Sigmoid colon (tissue), 7 donors: ENCODE results near the gene MPV17L. TPM values are rescaled to one million over a fixed set of nuclear protein-coding genes. Genes with fewer than 3 reads are reported as not detected.
A peak's percentile ranks its signal among the peaks of the same experiment; 100 is the strongest.
"Not testable (repeated sequence)": the region's sequence is repeated elsewhere in the genome, so short reads cannot be mapped to it uniquely, and the experiment has no call there.

ENCODE experiments used
- DNase-seq: peaks from one replicate; pipeline ENCODE4 v3.0.0-alpha.2; 2019
- H3K27ac ChIP-seq, 4 donors: fragments of 200-600 bp; sonication (generic); one replicate each; pipeline ENCODE4 v1.5.1; 2016 to 2019; ENCODE audit warnings: mild to moderate bottlenecking in 1 of 4
- H3K27me3 ChIP-seq, 3 donors: fragments of 200-600 bp; sonication (generic); one replicate each; pipeline ENCODE4 v1.5.1; 2019; ENCODE audit warnings: mild to moderate bottlenecking in 1 of 3
- H3K36me3 ChIP-seq, 4 donors: fragments of 200-600 bp; sonication (generic); one replicate each; pipeline ENCODE4 v1.5.1; 2016 to 2019
- H3K4me1 ChIP-seq, 4 donors: fragments of 200-600 bp; sonication (generic); one replicate each; pipeline ENCODE4 v1.5.1; 2017 to 2019
- H3K4me3 ChIP-seq, 4 donors: fragments of 200-600 bp; sonication (generic); one replicate each; pipeline ENCODE4 v1.5.1; 2017 to 2019; ENCODE audit warnings: mild to moderate bottlenecking in 2 of 4, moderate library complexity in 1 of 4
- H3K9me3 ChIP-seq, 4 donors: fragments of 200-600 bp in 3 of 4; sonication (generic) in 3 of 4; one replicate each; pipeline versions ENCODE4 v1.5.1 to v1.6.1; 2013 to 2019
- POLR2AphosphoS5 ChIP-seq, 4 donors: sonication (generic); formaldehyde crosslinking; IDR thresholded peaks; one replicate each; pipeline ENCODE4 v1.6.1; 2017; ENCODE audit warnings: antibody characterized with exemption in 4 of 4
- WGBS, 2 donors: extraction: QIAGEN DNeasy Blood & Tissue Kit; methylation state at CpG; one replicate each; pipeline ENCODE4 v1.1.7; 2013; 5-methylcytosine and 5-hydroxymethylcytosine counted together
- intact Hi-C: fragments of 100-400 bp; cut with DNase I; formaldehyde crosslinking; loops from one replicate; pipeline ENCODE4 v1.15.1; 2023
- polyA plus RNA-seq, 3 donors: library from polyadenylated mRNA; stranded (reverse); fragments of 200-250 nt; gene quantifications; one replicate each; pipeline ENCODE4 v1.2.3, GENCODE V29; 2013
- total RNA-seq, 4 donors: library from RNA; depleted of rRNA; stranded (reverse); fragments of >200 nt; gene quantifications; one replicate each; pipeline ENCODE4 v1.1.0, GENCODE V29; 2016
- donor health status: healthy with polysubstance abuse.
- donor health status: Bipolar disorder and iron deficiency.
- donor health status: healthy.

The MPV17L gene
- total RNA-seq, result 10 to 100 TPM in 3 of 4 donors, 1 to 10 TPM in 1; 8.9 to 13.9 (median 11.3) TPM
- 1 to 10 TPM; 1.8 to 3.7 (median 3.0) TPM for polyA plus RNA-seq

GRCh38 chr16:15395631-15396508 lies at the start of gene MPV17L:
MPV17L (plus strand) TSS chr16:15395754; CDS start chr16:15395898, 144 bp downstream.
- peak within 1 kb of the TSS; percentile 68 to 76 (median 73) for H3K27ac ChIP-seq

GRCh38 chr16:15348721-15349120 lies 46.8 kb upstream of the MPV17L start:
- DNase-seq, H3K36me3 ChIP-seq, intact Hi-C loops, H3K4me1 ChIP-seq, H3K4me3 ChIP-seq, H3K27ac ChIP-seq, H3K9me3 ChIP-seq, H3K27me3 ChIP-seq: not testable (repeated sequence)
- no CpG with 5 or more reads among the region's 7 CpGs for WGBS, 2 donors

More at GRCh38 chr16:15395631-15396508, at the start of gene MPV17L:
- peak; percentile 73 for DNase-seq
- 2 to 5% methylated on average over 79 of the region's 79 CpGs for WGBS, 2 donors
- H3K9me3 ChIP-seq, H3K27me3 ChIP-seq, H3K36me3 ChIP-seq, intact Hi-C loops, H3K4me1 ChIP-seq: not testable (repeated sequence)
- peak in 1 of 4 donors; percentile 43 for TF ChIP-seq POLR2AphosphoS5 (IDR thresholded peaks at IDR 0.05)
- peak within 1 kb of the TSS; percentile 41 to 71 (median 71) for H3K4me3 ChIP-seq

GRCh38 chr16:15351251-15351650 lies 44.3 kb upstream of the MPV17L start:
- H3K27ac ChIP-seq, H3K4me1 ChIP-seq, H3K4me3 ChIP-seq, H3K36me3 ChIP-seq, H3K9me3 ChIP-seq, H3K27me3 ChIP-seq, intact Hi-C loops: not testable (repeated sequence)
- no CpG with 5 or more reads among the region's 11 CpGs for WGBS, 2 donors
- peak; percentile 46 for DNase-seq

GRCh38 chr16:15351745-15352144 lies 43.8 kb upstream of the MPV17L start:
- intact Hi-C loops, H3K9me3 ChIP-seq, DNase-seq, H3K27me3 ChIP-seq, H3K27ac ChIP-seq, H3K4me1 ChIP-seq, H3K36me3 ChIP-seq, H3K4me3 ChIP-seq: not testable (repeated sequence)
- WGBS, 2 donors, result no CpG with 5 or more reads among the region's 5 CpGs

- H3K9me3 ChIP-seq, intact Hi-C loops, H3K27ac ChIP-seq, H3K4me3 ChIP-seq, H3K27me3 ChIP-seq, H3K4me1 ChIP-seq, DNase-seq, H3K36me3 ChIP-seq: not testable (repeated sequence)
- 43 to 70% methylated on average over 1 of the region's 3 CpGs for WGBS, 2 donors
Measured at GRCh38 chr16:15352852-15353251, 42.7 kb upstream of the MPV17L start.

- H3K4me1 ChIP-seq, H3K4me3 ChIP-seq, H3K27ac ChIP-seq, H3K27me3 ChIP-seq, DNase-seq, intact Hi-C loops, H3K36me3 ChIP-seq, H3K9me3 ChIP-seq: not testable (repeated sequence)
- no CpG with 5 or more reads among the region's 2 CpGs for WGBS, 2 donors
Measured at GRCh38 chr16:15354846-15355245, 40.7 kb upstream of the MPV17L start.

- intact Hi-C loops, DNase-seq, H3K27ac ChIP-seq, H3K36me3 ChIP-seq, H3K27me3 ChIP-seq, H3K4me1 ChIP-seq, H3K4me3 ChIP-seq, H3K9me3 ChIP-seq: not testable (repeated sequence)
- 72 to 86% methylated on average over 3 of the region's 7 CpGs for WGBS, 2 donors
Measured at GRCh38 chr16:15357495-15357894, 38.1 kb upstream of the MPV17L start.

GRCh38 chr16:15378194-15378593 lies 17.4 kb upstream of the MPV17L start, which contains the start of gene NPIPA5:
NPIPA5 (minus strand) TSS chr16:15378294; CDS start chr16:15378294, 0 bp downstream.
- H3K9me3 ChIP-seq, H3K27me3 ChIP-seq, H3K27ac ChIP-seq, H3K4me3 ChIP-seq, H3K36me3 ChIP-seq, H3K4me1 ChIP-seq, intact Hi-C loops, DNase-seq: not testable (repeated sequence)
- WGBS, 2 donors, result 88% methylated on average over 4 of the region's 4 CpGs; no CpG with 5 or more reads in 1 of the 2 donors

- DNase-seq, H3K36me3 ChIP-seq, H3K4me1 ChIP-seq, H3K4me3 ChIP-seq, intact Hi-C loops, H3K27ac ChIP-seq, H3K27me3 ChIP-seq, H3K9me3 ChIP-seq: not testable (repeated sequence)
- 22 to 51% methylated on average over 3 of the region's 3 CpGs for WGBS, 2 donors
Measured at GRCh38 chr16:15382810-15383209, 12.7 kb upstream of the MPV17L start.

- H3K4me3 ChIP-seq, H3K36me3 ChIP-seq, H3K4me1 ChIP-seq, H3K9me3 ChIP-seq, H3K27me3 ChIP-seq, DNase-seq, intact Hi-C loops, H3K27ac ChIP-seq: not testable (repeated sequence)
- WGBS, 2 donors, result 80 to 83% methylated on average over 6 of the region's 6 CpGs
Measured at GRCh38 chr16:15388060-15388459, 7.5 kb upstream of the MPV17L start.

- H3K27ac ChIP-seq, DNase-seq, H3K27me3 ChIP-seq, H3K9me3 ChIP-seq, H3K4me3 ChIP-seq, H3K36me3 ChIP-seq, H3K4me1 ChIP-seq, intact Hi-C loops: not testable (repeated sequence)
- 71% methylated on average over 5 of the region's 5 CpGs for WGBS, 2 donors
Measured at GRCh38 chr16:15389916-15390315, 5.6 kb upstream of the MPV17L start.

- DNase-seq, H3K27me3 ChIP-seq, H3K27ac ChIP-seq, H3K9me3 ChIP-seq, H3K36me3 ChIP-seq, H3K4me3 ChIP-seq, intact Hi-C loops, H3K4me1 ChIP-seq: not testable (repeated sequence)
- 79 to 92% methylated on average over 7 of the region's 8 CpGs for WGBS, 2 donors
Measured at GRCh38 chr16:15393025-15393424, 2.5 kb upstream of the MPV17L start.

GRCh38 chr16:15396509-15396829 lies 915 bp downstream of the MPV17L start:
- H3K4me1 ChIP-seq, H3K36me3 ChIP-seq, intact Hi-C loops, H3K9me3 ChIP-seq, DNase-seq, H3K27me3 ChIP-seq: not testable (repeated sequence)
- WGBS, 2 donors, result 44 to 71% methylated on average over 8 of the region's 8 CpGs
- Histone ChIP-seq H3K27ac (peak overlapping the region; percentile 68 to 76 (median 73)), H3K4me3 (peak overlapping the region; percentile 41 to 71 (median 71))
